K562 (cell line): ENCODE data around the gene ERBB3. TPM values are rescaled to one million over a fixed set of nuclear protein-coding genes. Genes with fewer than 3 reads are reported as not detected.

ENCODE experiments used
- ARID1B ChIP-seq: fragments of 450-650 bp; IDR thresholded peaks from 2 replicates; pipeline ENCODE4 v1.6.1; 2016; ENCODE audit warnings: antibody characterized with exemption, mild to moderate bottlenecking, inconsistent platforms
- BRCA1 ChIP-seq, 2 experiments: fragments of 450-650 bp in 1 of 2; sonication (generic) in 1 of 2; formaldehyde crosslinking in 1 of 2; IDR thresholded peaks; 2 replicates each; pipeline versions ENCODE4 v1.5.0 to v1.6.1; 2017 to 2020; ENCODE audit warnings: mild to moderate bottlenecking in 1 of 2, missing genetic modification reagents in 1 of 2
- CLOCK ChIP-seq: fragments of 250-450 bp; sonication (Bioruptor Pico); IDR thresholded peaks from 2 replicates; pipeline ENCODE4 v1.4.0; 2020; ENCODE audit warnings: mild to moderate bottlenecking, moderate library complexity, borderline replicate concordance
- CREBBP ChIP-seq: IDR thresholded peaks from one replicate; pipeline ENCODE4 v1.6.1; 2012; ENCODE audit warnings: low read depth, mild to moderate bottlenecking, control low read depth, inconsistent platforms, low read length
- EP400 ChIP-seq: fragments of 450-650 bp; IDR thresholded peaks from 2 replicates; pipeline ENCODE4 v1.6.1; 2017; ENCODE audit warnings: antibody characterized with exemption, mild to moderate bottlenecking, moderate library complexity
- HDGF ChIP-seq: fragments of 450-650 bp; IDR thresholded peaks from 2 replicates; pipeline ENCODE4 v1.6.1; 2016
- HOXB6 ChIP-seq: fragments of 250-450 bp; sonication (Bioruptor Pico); IDR thresholded peaks from 2 replicates; pipeline ENCODE4 v1.5.1; 2022; ENCODE audit warnings: mild to moderate bottlenecking, borderline replicate concordance
- KDM5B ChIP-seq: fragments of 200-600 bp; sonication (generic); IDR thresholded peaks from 2 replicates; pipeline ENCODE4 v1.6.1; 2012; ENCODE audit warnings: low read depth, mild to moderate bottlenecking, moderate library complexity, low read length, control low read depth, inconsistent platforms; ENCODE audit not compliant: insufficient replicate concordance
- MTF1 ChIP-seq: fragments of 250-450 bp; sonication (Bioruptor Pico); IDR thresholded peaks from 2 replicates; pipeline ENCODE4 v1.9.0; 2021; ENCODE audit warnings: moderate library complexity, mild to moderate bottlenecking, inconsistent platforms, borderline replicate concordance
- NFYB ChIP-seq: IDR thresholded peaks from 2 replicates; pipeline ENCODE4 v1.6.1; 2011; ENCODE audit warnings: mild to moderate bottlenecking, moderate library complexity; ENCODE audit not compliant: insufficient read length; ENCODE audit errors: extremely low read depth
- NR2F6 ChIP-seq: fragments of 450-650 bp; formaldehyde crosslinking; IDR thresholded peaks from 2 replicates; pipeline ENCODE4 v1.4.0; 2020; ENCODE audit warnings: mild to moderate bottlenecking
- NRF1 ChIP-seq, 2 experiments: fragments of 450-650 bp; IDR thresholded peaks in 1 of 2; conservative IDR thresholded peaks in 1 of 2; 2 replicates each; pipeline ENCODE4 v1.6.1; 2014; ENCODE audit warnings: mild to moderate bottlenecking in 2 of 2
- SMAD1 ChIP-seq: fragments of 150-350 bp; IDR thresholded peaks from 2 replicates; pipeline ENCODE4 v1.6.1; 2014; ENCODE audit warnings: low read length, low read depth; ENCODE audit not compliant: partially characterized antibody
- TEAD1 ChIP-seq, 2 experiments: fragments of 450-650 bp in 1 of 2; sonication (generic) in 1 of 2; formaldehyde crosslinking; IDR thresholded peaks; 2 replicates each; pipeline versions ENCODE4 v1.4.0 to v1.8.0; 2020 to 2022; ENCODE audit warnings: mild to moderate bottlenecking in 2 of 2, missing genetic modification reagents in 1 of 2
- ZNF140 ChIP-seq: fragments of 250-450 bp; sonication (Bioruptor Pico); IDR thresholded peaks from 2 replicates; pipeline ENCODE4 v1.8.0; 2021; ENCODE audit warnings: moderate library complexity, mild to moderate bottlenecking, inconsistent platforms
- ZNF347 ChIP-seq: fragments of 450-650 bp; formaldehyde crosslinking; IDR thresholded peaks from 2 replicates; pipeline ENCODE4 v1.4.0; 2020; ENCODE audit warnings: low read depth, mild to moderate bottlenecking, moderate library complexity
- polyA plus RNA-seq, 8 experiments: library from polyadenylated mRNA; depleted of rRNA in 4 of 8; stranded (reverse) in 5 of 8; unstranded in 3 of 8; fragments of >200 nt; fragmentation: Nextera tagmentation in 2 of 8; fragmentation: Illumina TruSeq in 1 of 8; extraction: Ambion mirVana in 2 of 8; extraction: Trizol in 1 of 8; gene quantifications; 2 replicates each; pipeline versions ENCODE4 v1.2.1 to v1.2.3, GENCODE V29; 2011 to 2014; ENCODE audit warnings: inconsistent platforms in 1 of 8, missing spikeins in 1 of 8
- total RNA-seq, 7 experiments: library from RNA; depleted of rRNA in 6 of 7; stranded (reverse); fragments of >200 nt in 6 of 7; fragmentation: Illumina TruSeq in 2 of 7; extraction: Trizol in 2 of 7; gene quantifications; 2 replicates each; pipeline versions ENCODE4 v1.2.1 to v1.2.3, GENCODE V29; 2011 to 2021; ENCODE audit warnings: low replicate concordance in 1 of 7
- TF ChIP-seq, protein P1 (sequence below): sonication (generic); formaldehyde crosslinking; IDR thresholded peaks from 2 replicates; pipeline ENCODE4 v1.8.0; 2022; ENCODE audit warnings: mild to moderate bottlenecking, missing genetic modification reagents
- TF ChIP-seq, protein P2 (sequence below): fragments of 450-650 bp; IDR thresholded peaks from 2 replicates; pipeline ENCODE4 v1.7.1; 2018; ENCODE audit warnings: mild to moderate bottlenecking, low read depth; ENCODE audit not compliant: partially characterized antibody

ERBB3 gene
- total and polyA plus RNA-seq, 9 of the 15 experiments (the other 6 are each of a cell fraction or from before 2014, with no cell fraction given): 1.5 to 5.4 (median 3.8) TPM

- TF ChIP-seq CLOCK (CRISPR knock-in tag) (no peak), NFYB (no peak), HOXB6 (CRISPR knock-in tag) (no peak), KDM5B (no peak), SMAD1 (peak; percentile 82), EP400 (peak; percentile 73), ARID1B (peak; percentile 98), NRF1 (conservative IDR thresholded peaks at IDR 0.05 in 1 of 2, IDR thresholded peaks at IDR 0.05 in 1 of 2) (peak in 1 of 2 experiments; percentile 13; a peak in 2 of 4 replicates), HDGF (no peak), TEAD1 (CRISPR knock-in tag; IDR thresholded peaks at IDR 0.05) (peak in 1 of 2 experiments; percentile 55; a peak in 1 of 4 replicates), CREBBP (no peak), NR2F6 (no peak), ZNF140 (CRISPR knock-in tag) (no peak), ZNF347 (CRISPR knock-in tag) (no peak), BRCA1 (IDR thresholded peaks at IDR 0.05) (no peak), BRCA1 (CRISPR knock-in tag; IDR thresholded peaks at IDR 0.05) (no peak), MTF1 (CRISPR knock-in tag) (no peak)
- TF ChIP-seq, protein P1, sequence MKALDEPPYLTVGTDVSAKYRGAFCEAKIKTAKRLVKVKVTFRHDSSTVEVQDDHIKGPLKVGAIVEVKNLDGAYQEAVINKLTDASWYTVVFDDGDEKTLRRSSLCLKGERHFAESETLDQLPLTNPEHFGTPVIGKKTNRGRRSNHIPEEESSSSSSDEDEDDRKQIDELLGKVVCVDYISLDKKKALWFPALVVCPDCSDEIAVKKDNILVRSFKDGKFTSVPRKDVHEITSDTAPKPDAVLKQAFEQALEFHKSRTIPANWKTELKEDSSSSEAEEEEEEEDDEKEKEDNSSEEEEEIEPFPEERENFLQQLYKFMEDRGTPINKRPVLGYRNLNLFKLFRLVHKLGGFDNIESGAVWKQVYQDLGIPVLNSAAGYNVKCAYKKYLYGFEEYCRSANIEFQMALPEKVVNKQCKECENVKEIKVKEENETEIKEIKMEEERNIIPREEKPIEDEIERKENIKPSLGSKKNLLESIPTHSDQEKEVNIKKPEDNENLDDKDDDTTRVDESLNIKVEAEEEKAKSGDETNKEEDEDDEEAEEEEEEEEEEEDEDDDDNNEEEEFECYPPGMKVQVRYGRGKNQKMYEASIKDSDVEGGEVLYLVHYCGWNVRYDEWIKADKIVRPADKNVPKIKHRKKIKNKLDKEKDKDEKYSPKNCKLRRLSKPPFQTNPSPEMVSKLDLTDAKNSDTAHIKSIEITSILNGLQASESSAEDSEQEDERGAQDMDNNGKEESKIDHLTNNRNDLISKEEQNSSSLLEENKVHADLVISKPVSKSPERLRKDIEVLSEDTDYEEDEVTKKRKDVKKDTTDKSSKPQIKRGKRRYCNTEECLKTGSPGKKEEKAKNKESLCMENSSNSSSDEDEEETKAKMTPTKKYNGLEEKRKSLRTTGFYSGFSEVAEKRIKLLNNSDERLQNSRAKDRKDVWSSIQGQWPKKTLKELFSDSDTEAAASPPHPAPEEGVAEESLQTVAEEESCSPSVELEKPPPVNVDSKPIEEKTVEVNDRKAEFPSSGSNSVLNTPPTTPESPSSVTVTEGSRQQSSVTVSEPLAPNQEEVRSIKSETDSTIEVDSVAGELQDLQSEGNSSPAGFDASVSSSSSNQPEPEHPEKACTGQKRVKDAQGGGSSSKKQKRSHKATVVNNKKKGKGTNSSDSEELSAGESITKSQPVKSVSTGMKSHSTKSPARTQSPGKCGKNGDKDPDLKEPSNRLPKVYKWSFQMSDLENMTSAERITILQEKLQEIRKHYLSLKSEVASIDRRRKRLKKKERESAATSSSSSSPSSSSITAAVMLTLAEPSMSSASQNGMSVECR: 0 out of 2 replicates have a peak, but pooled peaks have one; percentile 47
- TF ChIP-seq, protein P2, sequence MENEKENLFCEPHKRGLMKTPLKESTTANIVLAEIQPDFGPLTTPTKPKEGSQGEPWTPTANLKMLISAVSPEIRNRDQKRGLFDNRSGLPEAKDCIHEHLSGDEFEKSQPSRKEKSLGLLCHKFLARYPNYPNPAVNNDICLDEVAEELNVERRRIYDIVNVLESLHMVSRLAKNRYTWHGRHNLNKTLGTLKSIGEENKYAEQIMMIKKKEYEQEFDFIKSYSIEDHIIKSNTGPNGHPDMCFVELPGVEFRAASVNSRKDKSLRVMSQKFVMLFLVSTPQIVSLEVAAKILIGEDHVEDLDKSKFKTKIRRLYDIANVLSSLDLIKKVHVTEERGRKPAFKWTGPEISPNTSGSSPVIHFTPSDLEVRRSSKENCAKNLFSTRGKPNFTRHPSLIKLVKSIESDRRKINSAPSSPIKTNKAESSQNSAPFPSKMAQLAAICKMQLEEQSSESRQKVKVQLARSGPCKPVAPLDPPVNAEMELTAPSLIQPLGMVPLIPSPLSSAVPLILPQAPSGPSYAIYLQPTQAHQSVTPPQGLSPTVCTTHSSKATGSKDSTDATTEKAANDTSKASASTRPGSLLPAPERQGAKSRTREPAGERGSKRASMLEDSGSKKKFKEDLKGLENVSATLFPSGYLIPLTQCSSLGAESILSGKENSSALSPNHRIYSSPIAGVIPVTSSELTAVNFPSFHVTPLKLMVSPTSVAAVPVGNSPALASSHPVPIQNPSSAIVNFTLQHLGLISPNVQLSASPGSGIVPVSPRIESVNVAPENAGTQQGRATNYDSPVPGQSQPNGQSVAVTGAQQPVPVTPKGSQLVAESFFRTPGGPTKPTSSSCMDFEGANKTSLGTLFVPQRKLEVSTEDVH: no peak
These were observed 46.8 kb downstream of the ERBB3 start (continued) for GRCh38 chr12:56126732-56127239.
